Caki2 (cell line): ENCODE results near the gene ACSS2. TPM values are rescaled to one million over a fixed set of nuclear protein-coding genes. Genes with fewer than 3 reads are reported as not detected.
A peak's percentile ranks its signal among the peaks of the same experiment; 100 is the strongest.
"Not testable (repeated sequence)": the region's sequence is repeated elsewhere in the genome, so short reads cannot be mapped to it uniquely, and the experiment has no call there.

Experiments
- DNase-seq: peaks from one replicate; pipeline ENCODE4 v3.0.0-alpha.2; 2015; ENCODE audit warnings: low read depth
- in situ Hi-C: cut with HindIII; loops from 2 replicates; pipeline ENCODE4 v1.10.0; 2016; ENCODE audit warnings: low sequenced_read_pairs, low pct_unique_long_range_greater_than_20kb, mixed read lengths
- total RNA-seq: library from RNA; depleted of rRNA; stranded (reverse); fragments of >200 nt; shearing (Covaris generic); gene quantifications from 2 replicates; pipeline ENCODE4 v1.2.3, GENCODE V29; 2014; ENCODE audit warnings: low replicate concordance

ACSS2 gene
- total RNA-seq, 1 experiment from 2014 or later, result 37.2 TPM

DNA sequence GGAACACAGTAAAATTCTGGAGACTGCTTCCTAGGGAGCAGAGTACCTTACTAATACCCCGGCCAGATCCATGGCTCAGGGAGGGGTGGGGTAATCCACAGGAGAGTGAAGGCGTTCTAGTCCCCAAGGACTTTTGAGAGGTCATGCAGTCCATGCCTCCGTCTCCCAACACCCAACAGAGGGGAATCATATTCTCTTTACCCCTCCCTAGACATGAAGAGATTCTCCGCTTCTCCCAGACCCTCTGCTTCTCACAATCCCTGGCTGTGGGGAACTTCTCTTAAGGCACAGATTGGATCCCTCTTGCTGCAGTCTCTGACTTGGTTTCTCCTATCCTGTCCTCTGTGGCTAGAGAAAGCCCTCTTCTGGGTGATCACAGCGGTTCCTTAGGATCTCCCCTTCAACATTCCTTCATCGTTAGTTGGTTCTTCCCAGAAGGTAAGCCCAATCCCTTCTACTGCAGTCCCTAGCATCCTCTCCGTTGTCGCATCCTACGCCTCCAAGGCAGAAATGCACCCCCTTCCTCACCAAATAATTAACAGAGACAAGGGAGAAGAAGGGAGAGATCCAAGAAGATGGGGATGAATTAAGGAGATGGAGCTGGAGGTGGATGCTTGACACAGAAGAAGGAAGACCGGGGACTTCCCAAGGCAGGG, 4.3 kb upstream of the ACSS2 start:
- DNase-seq, result no peak
- in situ Hi-C loops, result no loop called here

DNA sequence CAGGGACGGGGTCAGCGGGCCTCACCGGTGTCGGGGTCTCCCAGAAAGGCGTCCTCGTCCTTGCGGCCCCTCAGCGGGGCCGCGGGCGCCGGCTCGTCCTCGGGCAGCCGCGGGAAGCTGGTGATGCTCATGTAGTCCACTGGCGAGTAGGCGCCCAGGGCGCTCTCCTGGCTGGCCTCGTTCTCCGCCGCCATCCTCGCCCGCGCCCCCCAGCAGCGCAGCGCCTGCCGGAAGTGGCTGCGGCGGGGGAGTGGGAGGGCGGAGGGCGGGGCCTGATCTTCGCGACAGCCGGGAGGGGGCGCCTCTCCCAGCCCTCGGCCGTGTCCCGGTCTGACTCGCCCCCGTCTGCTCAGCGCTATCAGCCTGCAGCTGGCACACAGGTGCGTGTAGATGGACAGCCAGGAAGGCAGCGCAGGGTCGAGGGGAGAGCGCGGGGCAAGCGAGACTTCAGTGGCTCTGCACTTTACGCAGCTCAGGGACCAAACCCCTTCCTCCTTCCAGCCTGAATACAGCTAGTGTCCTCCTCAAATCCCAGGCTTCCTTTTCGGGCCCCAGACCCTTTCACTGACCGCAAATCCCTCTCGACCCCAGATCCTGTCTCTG, 3.7 kb upstream of the ACSS2 start, which contains the start of gene GGT7:
Gene GGT7, minus strand, starts transcription at position 235 of the 603 bp plus-strand sequence. Its CDS starts 41 bp downstream, at position 194.
- peak; percentile 64 for DNase-seq
- in situ Hi-C loops, result no loop called here

GRCh38 chr20:34873583-34874093, 2.8 kb upstream of the ACSS2 start:
- in situ Hi-C loops, result no loop called here
- no peak for DNase-seq

DNA sequence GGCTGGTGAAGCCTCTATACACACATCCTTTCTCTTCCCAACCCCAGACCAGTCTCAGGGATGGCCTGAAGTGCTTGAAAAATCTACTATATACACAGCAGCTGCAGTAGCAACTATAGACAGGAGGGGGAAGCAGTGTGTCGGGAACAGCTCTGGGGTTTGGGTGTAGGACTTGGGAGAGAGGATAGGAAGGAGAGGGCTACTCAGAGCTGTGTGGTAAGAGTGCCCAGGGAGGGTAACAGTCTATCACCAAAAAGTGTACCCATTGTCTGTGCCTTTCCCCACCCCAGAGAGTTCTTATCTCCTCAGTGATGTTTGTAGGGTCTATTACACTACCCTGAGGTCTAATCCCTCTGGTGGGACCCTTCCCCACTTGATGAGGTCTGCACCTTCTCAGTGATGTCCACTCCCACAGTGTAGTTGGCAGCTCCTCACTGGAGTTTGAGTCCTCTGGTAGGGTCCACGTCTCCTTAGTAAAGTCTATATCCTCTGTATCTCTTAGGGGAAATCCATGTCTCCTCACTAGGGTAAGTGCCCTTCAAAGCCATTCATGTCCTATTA, 2.2 kb upstream of the ACSS2 start:
- DNase-seq, result peak; percentile 84
- in situ Hi-C loops, result no loop called here

GRCh38 chr20:34875642-34876405, 588 bp upstream of the ACSS2 start:
- in situ Hi-C loops, result no loop called here
- DNase-seq, result peak; percentile 100

DNA sequence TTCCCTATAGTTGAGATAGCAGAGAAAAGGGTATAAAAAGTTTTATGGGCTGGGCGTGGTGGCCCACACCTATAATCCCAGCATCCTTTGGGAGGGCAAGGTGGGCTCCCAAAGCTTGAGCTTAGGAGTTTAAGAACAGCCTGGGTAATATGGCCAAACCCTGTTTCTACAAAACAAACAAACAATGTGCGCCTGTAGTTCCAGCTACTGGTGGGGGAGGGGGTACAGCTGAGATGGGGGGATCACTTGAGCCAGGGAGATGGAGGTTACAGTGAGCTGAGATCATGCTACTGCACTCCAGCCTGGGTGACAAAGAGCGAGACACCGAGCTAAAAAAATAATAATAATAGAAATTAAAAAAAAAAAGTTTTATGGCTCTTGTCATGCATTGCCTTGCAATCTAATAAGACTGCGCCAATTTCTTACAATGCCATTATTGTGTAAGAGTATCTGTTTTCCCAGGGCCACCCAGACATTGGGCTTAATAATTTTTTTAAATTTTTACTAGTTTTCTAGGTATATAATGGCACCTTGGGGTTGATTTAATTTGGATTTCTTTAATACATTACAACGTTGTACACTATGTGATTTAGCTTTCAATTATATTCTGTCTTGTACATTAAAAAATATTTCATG, 3.9 kb downstream of the ACSS2 start:
- no peak for DNase-seq
- in situ Hi-C loops, result no loop called here

DNA sequence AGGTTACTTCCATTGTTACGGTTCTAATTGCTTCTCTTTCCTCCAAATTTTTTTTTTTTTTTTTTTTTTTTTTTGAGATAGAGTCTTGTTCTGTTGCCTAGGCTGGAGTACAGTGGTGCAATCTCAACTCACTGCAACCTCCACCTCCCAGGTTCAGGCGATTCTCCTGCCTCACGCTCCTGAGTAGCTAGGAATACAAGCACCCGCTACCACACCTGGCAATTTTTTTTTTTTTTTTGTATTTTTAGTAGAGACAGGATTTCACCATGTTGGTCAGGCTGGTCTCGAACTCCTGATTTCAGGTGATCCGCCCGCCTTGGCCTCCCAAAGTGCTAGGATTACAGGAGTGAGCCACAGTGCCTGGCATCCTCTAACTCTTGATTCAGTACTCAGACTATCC, 4.6 kb downstream of the ACSS2 start:
- in situ Hi-C loops, DNase-seq: not testable (repeated sequence)

GRCh38 chr20:34881689-34882088, 5.3 kb downstream of the ACSS2 start:
- in situ Hi-C loops, result no loop called here
- no peak for DNase-seq

GRCh38 chr20:34883087-34883688, 6.8 kb downstream of the ACSS2 start:
- in situ Hi-C loops, result no loop called here

DNA sequence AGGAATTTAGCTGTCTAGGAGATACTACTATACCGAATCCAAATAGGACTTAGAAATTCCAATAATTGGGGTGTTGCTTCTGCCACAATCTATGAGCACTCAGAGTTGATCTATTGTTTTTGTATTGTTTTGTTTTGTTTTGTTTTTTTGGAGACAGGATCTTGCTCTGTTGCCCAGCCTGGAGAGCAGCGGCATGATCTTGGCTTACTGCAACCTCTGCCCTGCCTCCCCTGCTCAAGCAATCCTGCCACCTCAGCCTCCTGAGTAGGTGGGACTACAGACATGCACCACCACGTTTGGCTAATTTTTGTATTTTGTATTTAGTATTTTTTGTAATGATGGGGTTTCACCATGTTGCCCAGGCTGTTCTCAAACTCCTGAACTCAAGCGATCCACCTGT, 7.4 kb downstream of the ACSS2 start:
- no peak for DNase-seq
- in situ Hi-C loops, result no loop called here

More at GRCh38 chr20:34883087-34883688, 6.8 kb downstream of the ACSS2 start:
- DNase-seq, result no peak

DNA sequence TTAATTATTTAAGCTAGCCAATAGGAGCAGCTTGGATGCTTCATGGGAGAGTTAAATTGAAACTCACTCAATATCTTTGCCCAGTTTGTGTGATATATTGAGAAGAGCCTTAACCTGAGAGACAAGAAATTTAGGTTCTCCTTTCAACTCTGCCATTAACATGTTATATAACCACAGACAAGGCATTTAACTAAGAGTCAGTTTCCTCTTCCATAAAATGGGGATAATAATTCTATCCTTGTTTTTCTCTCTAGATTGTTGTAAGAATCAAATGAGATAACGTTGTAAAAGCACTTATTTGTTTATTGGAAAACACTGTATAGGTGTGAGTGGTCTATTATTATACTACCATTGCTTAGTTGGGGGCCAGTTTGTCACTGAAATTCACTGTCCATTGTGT, 7.8 kb downstream of the ACSS2 start:
- in situ Hi-C loops, result no loop called here

GRCh38 chr20:34886122-34886521, 9.7 kb downstream of the ACSS2 start:
- in situ Hi-C loops, result no loop called here
- no peak for DNase-seq

More for the DNA sequence above, 7.8 kb downstream of the ACSS2 start:
- no peak for DNase-seq

GRCh38 chr20:34887023-34887422, 10.6 kb downstream of the ACSS2 start:
- in situ Hi-C loops, result no loop called here

DNA sequence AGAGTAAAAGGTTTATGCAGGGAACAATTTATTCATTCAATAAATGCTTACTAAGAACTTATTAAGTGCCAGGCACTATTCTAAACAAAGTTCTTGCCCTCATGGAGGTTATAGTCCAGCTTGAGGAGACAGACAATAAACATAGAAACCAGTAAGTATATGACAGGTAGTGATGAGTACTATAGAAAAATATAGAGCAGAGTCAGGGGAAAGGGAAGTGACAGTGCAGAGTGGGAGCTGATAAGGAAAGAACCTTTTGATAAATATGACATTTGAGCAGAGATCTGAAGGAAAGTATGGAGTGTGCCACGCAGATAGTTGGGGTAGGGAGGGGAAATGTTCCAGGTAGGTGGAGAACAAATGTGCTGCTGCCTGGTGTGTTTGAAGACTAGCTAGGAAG, 12.1 kb downstream of the ACSS2 start:
- in situ Hi-C loops, result no loop called here
- DNase-seq, result no peak

More at GRCh38 chr20:34887023-34887422, 10.6 kb downstream of the ACSS2 start:
- no peak for DNase-seq

GRCh38 chr20:34891166-34892062, 15.0 kb downstream of the ACSS2 start:
- DNase-seq, result no peak
- in situ Hi-C loops, result no loop called here

GRCh38 chr20:34892671-34893070, 16.3 kb downstream of the ACSS2 start:
- DNase-seq, result no peak
- in situ Hi-C loops, result no loop called here

- in situ Hi-C loops, result no loop called here
- no peak for DNase-seq
Observed at GRCh38 chr20:34894723-34895122, 18.3 kb downstream of the ACSS2 start.
